Fibroblast of lung (primary cell): ENCODE data around the gene DYSF. TPM values are rescaled to one million over a fixed set of nuclear protein-coding genes. Genes with fewer than 3 reads are reported as not detected.

ENCODE experiments used
- DNase-seq, 2 donors: peaks; one replicate each; pipeline versions ENCODE4 v3.0.0 to v3.0.0-alpha.2; 2010; ENCODE audit warnings: low read depth in 2 of 2
- H2AFZ ChIP-seq: 2 replicates; pipeline ENCODE4 v1.5.1; 2012; ENCODE audit warnings: low read length, control low read depth, inconsistent platforms
- H3K27ac ChIP-seq: 2 replicates; pipeline ENCODE4 v1.5.1; 2011; ENCODE audit warnings: low read length, control low read depth; ENCODE audit not compliant: insufficient read depth
- H3K27me3 ChIP-seq: 2 replicates; pipeline ENCODE4 v1.5.1; 2011; ENCODE audit warnings: mild to moderate bottlenecking, low read length; ENCODE audit not compliant: control insufficient read depth, insufficient read depth
- H3K36me3 ChIP-seq: 2 replicates; pipeline ENCODE4 v1.5.1; 2011; ENCODE audit warnings: low read length; ENCODE audit not compliant: control insufficient read depth, insufficient read depth
- H3K4me1 ChIP-seq: 2 replicates; pipeline ENCODE4 v1.5.1; 2011; ENCODE audit warnings: low read length; ENCODE audit not compliant: control insufficient read depth, insufficient read depth; ENCODE audit errors: extremely low read depth
- H3K4me2 ChIP-seq: 2 replicates; pipeline ENCODE4 v1.5.1; 2011; ENCODE audit warnings: low read length, control low read depth; ENCODE audit not compliant: insufficient read depth; ENCODE audit errors: extremely low read depth
- H3K4me3 ChIP-seq, 4 experiments: fragments of 200-600 bp in 1 of 4; sonication (generic) in 1 of 4; replicated peaks in 1 of 4; 2 replicates each; pipeline ENCODE4 v1.5.1; 2011 to 2016; ENCODE audit warnings: low read length in 4 of 4, low read depth in 3 of 4, mild to moderate bottlenecking in 3 of 4, control low read depth in 2 of 4, inconsistent platforms in 1 of 4, mixed read lengths in 1 of 4; ENCODE audit not compliant: insufficient read depth in 1 of 4; ENCODE audit errors: control extremely low read depth in 1 of 4
- H3K79me2 ChIP-seq: 2 replicates; pipeline ENCODE4 v1.5.1; 2012; ENCODE audit warnings: mild to moderate bottlenecking, low read length, inconsistent platforms; ENCODE audit not compliant: control insufficient read depth, insufficient read depth
- H3K9ac ChIP-seq: 2 replicates; pipeline ENCODE4 v1.5.1; 2011; ENCODE audit warnings: mild to moderate bottlenecking, low read length, control low read depth; ENCODE audit not compliant: insufficient read depth
- H3K9me3 ChIP-seq: 2 replicates; pipeline ENCODE4 v1.5.1; 2012; ENCODE audit warnings: low read depth, low read length; ENCODE audit not compliant: control insufficient read depth, insufficient read depth
- H4K20me1 ChIP-seq: 2 replicates; pipeline ENCODE4 v1.5.1; 2011; ENCODE audit warnings: low read length; ENCODE audit not compliant: control insufficient read depth, insufficient read depth; ENCODE audit errors: extremely low read depth
- EZH2 ChIP-seq: IDR thresholded peaks from 2 replicates; pipeline ENCODE4 v1.5.1; 2012; ENCODE audit warnings: low read length, control low read depth, mild to moderate bottlenecking; ENCODE audit errors: missing control alignments
- polyA plus RNA-seq, 2 donors: library from polyadenylated mRNA; depleted of rRNA in 1 of 2; stranded (reverse) in 1 of 2; unstranded in 1 of 2; fragments of >200 nt; gene quantifications; 2 replicates each; pipeline ENCODE4 v1.2.1, GENCODE V29; 2011 to 2012; ENCODE audit warnings: missing spikeins in 1 of 2
- total RNA-seq: library from RNA; depleted of rRNA; stranded (reverse); fragments of >200 nt; gene quantifications from 2 replicates; pipeline ENCODE4 v1.2.1, GENCODE V29; 2014
- TF ChIP-seq, protein P1 (sequence below), 2 donors: IDR thresholded peaks in 1 of 2; conservative IDR thresholded peaks in 1 of 2; 1 replicate in 1 of 2; 2 replicates in 1 of 2; pipeline ENCODE4 v1.5.1; 2011 to 2012; ENCODE audit warnings: low read length in 2 of 2, control low read depth in 1 of 2, inconsistent platforms in 1 of 2, low read depth in 1 of 2, mild to moderate bottlenecking in 1 of 2

The DYSF gene
- total and polyA plus RNA-seq, 2 donors (not counting 1 experiment from before 2014, with no cell fraction given): under 0.01 to 0.67 TPM

DNA sequence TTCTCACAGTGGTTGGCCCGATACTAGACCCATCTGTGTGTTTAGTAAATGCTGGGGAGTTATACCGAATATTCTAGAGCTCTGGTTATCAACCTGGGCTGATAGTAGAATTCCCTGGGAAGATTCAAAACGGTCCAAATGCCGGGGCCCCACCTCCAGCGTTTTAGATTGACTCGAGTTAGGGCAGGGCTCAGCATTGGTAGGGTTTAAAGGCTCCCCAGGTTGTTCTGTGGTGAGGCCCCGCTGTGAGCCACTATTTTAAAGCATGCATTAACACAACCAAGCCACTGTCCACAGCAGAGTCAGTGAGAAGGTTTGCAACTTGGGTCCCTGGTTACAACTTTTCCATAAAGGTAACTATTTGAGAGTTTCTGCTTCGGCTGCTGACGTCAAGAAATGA, 73.6 kb downstream of the DYSF start:
- Histone ChIP-seq H3K27ac (no peak overlapping the region), H3K9ac (no peak overlapping the region)
- no peak for TF ChIP-seq EZH2
- TF ChIP-seq, protein P1, sequence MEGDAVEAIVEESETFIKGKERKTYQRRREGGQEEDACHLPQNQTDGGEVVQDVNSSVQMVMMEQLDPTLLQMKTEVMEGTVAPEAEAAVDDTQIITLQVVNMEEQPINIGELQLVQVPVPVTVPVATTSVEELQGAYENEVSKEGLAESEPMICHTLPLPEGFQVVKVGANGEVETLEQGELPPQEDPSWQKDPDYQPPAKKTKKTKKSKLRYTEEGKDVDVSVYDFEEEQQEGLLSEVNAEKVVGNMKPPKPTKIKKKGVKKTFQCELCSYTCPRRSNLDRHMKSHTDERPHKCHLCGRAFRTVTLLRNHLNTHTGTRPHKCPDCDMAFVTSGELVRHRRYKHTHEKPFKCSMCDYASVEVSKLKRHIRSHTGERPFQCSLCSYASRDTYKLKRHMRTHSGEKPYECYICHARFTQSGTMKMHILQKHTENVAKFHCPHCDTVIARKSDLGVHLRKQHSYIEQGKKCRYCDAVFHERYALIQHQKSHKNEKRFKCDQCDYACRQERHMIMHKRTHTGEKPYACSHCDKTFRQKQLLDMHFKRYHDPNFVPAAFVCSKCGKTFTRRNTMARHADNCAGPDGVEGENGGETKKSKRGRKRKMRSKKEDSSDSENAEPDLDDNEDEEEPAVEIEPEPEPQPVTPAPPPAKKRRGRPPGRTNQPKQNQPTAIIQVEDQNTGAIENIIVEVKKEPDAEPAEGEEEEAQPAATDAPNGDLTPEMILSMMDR (conservative IDR thresholded peaks at IDR 0.05 in 1 of 2, IDR thresholded peaks at IDR 0.05 in 1 of 2; ENCODE audit: low read depth in 1 of 2, low read length in 2 of 2): no peak

GRCh38 chr2:71528131-71528591, 74.8 kb downstream of the DYSF start:
- H3K36me3 ChIP-seq: no peaks in the 10 kb centered on the region
- DNase-seq: no peak
- H2AFZ ChIP-seq: no peak overlapping the region
- TF ChIP-seq, protein P1 (conservative IDR thresholded peaks at IDR 0.05 in 1 of 2, IDR thresholded peaks at IDR 0.05 in 1 of 2; ENCODE audit: low read depth in 1 of 2, low read length in 2 of 2): no peak
- no peak for TF ChIP-seq EZH2
- no peak overlapping the region for H3K4me3 ChIP-seq
- no peak overlapping the region for H3K9ac ChIP-seq
- no peaks in the 10 kb centered on the region for H3K9me3 ChIP-seq
- H4K20me1 ChIP-seq: no peaks in the 10 kb centered on the region
- H3K27ac ChIP-seq: no peak overlapping the region
- H3K4me1 ChIP-seq: no peaks in the 10 kb centered on the region
- H3K79me2 ChIP-seq: no peaks in the 10 kb centered on the region
- H3K27me3 ChIP-seq: peaks cover 8% of the 10 kb centered on the region
- no peak overlapping the region for H3K4me2 ChIP-seq

More for the DNA sequence above, 73.6 kb downstream of the DYSF start:
- Histone ChIP-seq H3K79me2 (no peaks in the 10 kb centered on the region), H3K4me1 (no peaks in the 10 kb centered on the region), H3K9me3 (no peaks in the 10 kb centered on the region), H3K4me2 (no peak overlapping the region), H3K36me3 (no peaks in the 10 kb centered on the region), H3K27me3 (peaks cover 8% of the 10 kb centered on the region), H2AFZ (no peak overlapping the region), H4K20me1 (no peaks in the 10 kb centered on the region), H3K4me3 (no peak overlapping the region)
- DNase-seq: no peak

DNA sequence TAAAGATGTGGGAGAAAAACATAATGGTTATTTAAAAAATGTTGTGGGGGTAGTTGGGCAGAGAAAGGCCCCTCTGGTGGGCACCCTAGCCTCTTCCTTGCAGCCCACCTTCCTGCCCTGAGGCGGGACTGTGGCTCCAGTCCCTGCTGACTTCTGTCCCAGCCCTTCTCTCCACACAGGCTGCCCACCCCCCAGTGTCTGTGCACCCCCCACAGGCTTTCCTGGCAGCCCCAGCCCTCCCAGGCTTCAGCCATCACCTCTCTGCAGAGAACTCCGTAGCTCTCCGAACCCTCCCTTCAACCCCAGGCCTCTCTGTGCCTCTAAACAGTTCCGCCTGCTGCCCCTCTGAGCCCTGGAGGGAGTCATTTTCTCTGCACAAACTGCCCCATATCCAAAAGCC, 75.4 kb downstream of the DYSF start:
- no peak overlapping the region for H2AFZ ChIP-seq
- H3K4me3 ChIP-seq: no peak overlapping the region
- H3K79me2 ChIP-seq: no peaks in the 10 kb centered on the region
- H3K4me2 ChIP-seq: no peak overlapping the region
- DNase-seq: no peak
- no peaks in the 10 kb centered on the region for H3K4me1 ChIP-seq
- H3K9me3 ChIP-seq: no peaks in the 10 kb centered on the region
- TF ChIP-seq, protein P1 (conservative IDR thresholded peaks at IDR 0.05 in 1 of 2, IDR thresholded peaks at IDR 0.05 in 1 of 2; ENCODE audit: low read depth in 1 of 2, low read length in 2 of 2): no peak
- TF ChIP-seq EZH2: no peak
- no peaks in the 10 kb centered on the region for H4K20me1 ChIP-seq
- H3K36me3 ChIP-seq: no peaks in the 10 kb centered on the region
- H3K9ac ChIP-seq: no peak overlapping the region
- no peak overlapping the region for H3K27ac ChIP-seq
- peaks cover 8% of the 10 kb centered on the region for H3K27me3 ChIP-seq
